GM18511 (cell line): ENCODE measurements around the gene UBE2G1.
"Not testable (repeated sequence)": the region's sequence is repeated elsewhere in the genome, so short reads cannot be mapped to it uniquely, and the experiment has no call there.

Experiments used
- ATAC-seq: cut with Tn5 transposase; IDR thresholded peaks from one replicate; pipeline ENCODE4 v1.9.1; 2021; ENCODE audit warnings: mild to moderate bottlenecking, moderate library complexity; ENCODE audit not compliant: unreplicated experiment

UBE2G1 gene

GRCh38 chr17:4375796-4376440, 9.4 kb upstream of the UBE2G1 start:
- not testable (repeated sequence) for ATAC-seq

GRCh38 chr17:4375039-4375748, 8.7 kb upstream of the UBE2G1 start:
- ATAC-seq, result peak; percentile 73

- ATAC-seq, result no peak
Measured at GRCh38 chr17:4369557-4370230, 3.2 kb upstream of the UBE2G1 start.

GRCh38 chr17:4368341-4368740, 1.9 kb upstream of the UBE2G1 start:
- ATAC-seq, result no peak

- not testable (repeated sequence) for ATAC-seq
Measured at GRCh38 chr17:4367177-4367576, 702 bp upstream of the UBE2G1 start.

GRCh38 chr17:4365628-4366326, 698 bp downstream of the UBE2G1 start:
- ATAC-seq, result peak; percentile 12

- peak; percentile 48 for ATAC-seq
Measured at GRCh38 chr17:4365103-4365627, 1.3 kb downstream of the UBE2G1 start.

- ATAC-seq, result no peak
Measured at GRCh38 chr17:4364622-4365041, 1.8 kb downstream of the UBE2G1 start.

GRCh38 chr17:4362141-4362540, 4.3 kb downstream of the UBE2G1 start:
- ATAC-seq, result no peak

- ATAC-seq, result no peak
Measured at GRCh38 chr17:4358154-4358553, 8.3 kb downstream of the UBE2G1 start.

- ATAC-seq, result no peak
Measured at GRCh38 chr17:4357671-4358070, 8.8 kb downstream of the UBE2G1 start.

GRCh38 chr17:4357030-4357628, 9.3 kb downstream of the UBE2G1 start:
- no peak for ATAC-seq

- ATAC-seq, result no peak
Measured at GRCh38 chr17:4354862-4355514, 11.5 kb downstream of the UBE2G1 start.

GRCh38 chr17:4354206-4354605, 12.3 kb downstream of the UBE2G1 start:
- no peak for ATAC-seq

- ATAC-seq, result not testable (repeated sequence)
Measured at GRCh38 chr17:4350214-4350613, 16.3 kb downstream of the UBE2G1 start.

GRCh38 chr17:4345581-4346252, 20.8 kb downstream of the UBE2G1 start:
- ATAC-seq, result no peak

- ATAC-seq, result no peak
Measured at GRCh38 chr17:4344926-4345325, 21.5 kb downstream of the UBE2G1 start.

GRCh38 chr17:4342535-4342934, 23.9 kb downstream of the UBE2G1 start:
- ATAC-seq, result no peak

GRCh38 chr17:4341616-4341977, 24.9 kb downstream of the UBE2G1 start:
- no peak for ATAC-seq
